OCI-LY7 (cell line): ENCODE data around the gene AGPAT2. TPM values are rescaled to one million over a fixed set of nuclear protein-coding genes. Genes with fewer than 3 reads are reported as not detected.

Source experiments
- BruUV-seq: library from RNA; stranded (reverse); fragments of 400-500 nt; replicated peaks from 2 replicates; lab custom pipeline; 2021; lab: Mats Ljungman, UMichigan
- CTCF ChIA-PET: fragments of 300-600 bp; sonication (Branson Sonifier 250); formaldehyde crosslinking; loops from one replicate; lab custom pipeline; 2022; ENCODE audit warnings: antibody characterized with exemption; ENCODE audit not compliant: unreplicated experiment; lab: Charles Lee
- POLR2A ChIA-PET: fragments of 300-600 bp; sonication (Branson Sonifier 250); formaldehyde crosslinking; loops from one replicate; lab custom pipeline; 2022; ENCODE audit warnings: antibody characterized with exemption; lab: Charles Lee
- DNase-seq: peaks from one replicate; pipeline ENCODE4 v3.0.0-alpha.2; 2015; ENCODE audit warnings: low spot score
- H2AFZ ChIP-seq: fragments of 200-600 bp; sonication (generic), shearing (Covaris generic); 2 replicates; pipeline ENCODE4 v1.6.1; 2014; ENCODE audit warnings: mild to moderate bottlenecking, antibody characterized with exemption, low read length, moderate library complexity
- H3K27ac ChIP-seq: fragments of 200-600 bp; sonication (generic); 2 replicates; pipeline ENCODE4 v1.5.1; 2014; ENCODE audit warnings: mixed run types, low read depth, mild to moderate bottlenecking, moderate library complexity, low read length, inconsistent platforms; ENCODE audit not compliant: poor library complexity, severe bottlenecking
- H3K36me3 ChIP-seq: fragments of 200-600 bp; sonication (generic); 2 replicates; pipeline ENCODE4 v1.6.1; 2014; ENCODE audit warnings: mild to moderate bottlenecking, antibody characterized with exemption, low read length, moderate library complexity, mixed read lengths; ENCODE audit not compliant: insufficient read depth
- H3K4me1 ChIP-seq: fragments of 200-600 bp; sonication (generic); 2 replicates; pipeline ENCODE4 v1.5.1; 2014; ENCODE audit warnings: mild to moderate bottlenecking, low read length; ENCODE audit not compliant: insufficient read depth, poor library complexity, severe bottlenecking
- H3K4me2 ChIP-seq: fragments of 200-600 bp; sonication (generic); 2 replicates; pipeline ENCODE4 v1.6.1; 2014; ENCODE audit warnings: mild to moderate bottlenecking, low read length
- H3K4me3 ChIP-seq: fragments of 200-600 bp; sonication (generic); 2 replicates; pipeline ENCODE4 v1.5.1; 2014; ENCODE audit warnings: mild to moderate bottlenecking, low read depth, low read length; ENCODE audit not compliant: poor library complexity, severe bottlenecking
- H3K79me2 ChIP-seq: fragments of 200-600 bp; sonication (generic); 2 replicates; pipeline ENCODE4 v1.6.1; 2016; ENCODE audit warnings: low read depth, mild to moderate bottlenecking, low read length, moderate library complexity, mixed read lengths; ENCODE audit not compliant: insufficient read depth
- H3K9me2 ChIP-seq: fragments of 200-600 bp; sonication (generic); 2 replicates; pipeline ENCODE4 v1.6.1; 2016; ENCODE audit warnings: mild to moderate bottlenecking, low read length, mixed read lengths; ENCODE audit not compliant: insufficient read depth
- H3K9me3 ChIP-seq: fragments of 200-600 bp; sonication (generic); 2 replicates; pipeline ENCODE4 v1.6.1; 2014; ENCODE audit warnings: mild to moderate bottlenecking, mixed run types, low read length, mixed read lengths
- H4K20me1 ChIP-seq: fragments of 200-600 bp; sonication (generic); 2 replicates; pipeline ENCODE4 v1.6.1; 2014; ENCODE audit warnings: mild to moderate bottlenecking, antibody characterized with exemption, low read length, moderate library complexity, mixed read lengths; ENCODE audit not compliant: insufficient read depth
- CTCF ChIP-seq: fragments of 200-600 bp; sonication (generic); conservative IDR thresholded peaks from 2 replicates; pipeline ENCODE4 v1.5.1; 2014; ENCODE audit warnings: mild to moderate bottlenecking, antibody characterized with exemption, low read length, moderate library complexity, mixed read lengths
- EZH2phosphoT487 ChIP-seq: fragments of 200-600 bp; sonication (generic); IDR thresholded peaks from 2 replicates; pipeline ENCODE4 v1.6.1; 2018; ENCODE audit warnings: low read depth, borderline replicate concordance, mild to moderate bottlenecking, mixed run types, antibody characterized with exemption, low read length, moderate library complexity, mixed read lengths
- intact Hi-C: fragments of 100-400 bp; cut with micrococcal nuclease; formaldehyde crosslinking; loops from one replicate; pipeline ENCODE4 v1.10.0; 2022; ENCODE audit not compliant: unreplicated experiment
- total RNA-seq, 2 experiments: library from RNA; depleted of rRNA in 1 of 2; stranded (reverse); fragments of >200 nt in 1 of 2; shearing (Covaris generic) in 1 of 2; gene quantifications; 2 replicates each; pipeline ENCODE4 v1.2.3, GENCODE V29; 2014 to 2022

The AGPAT2 gene
- total RNA-seq, 2 experiments from 2014 or later, result 18.3 to 20.8 TPM

- H2AFZ ChIP-seq, result no peak overlapping the region
- peaks cover 9% of the 10 kb centered on the region for H3K4me1 ChIP-seq
- no peak overlapping the region for H3K4me3 ChIP-seq
- H3K36me3 ChIP-seq, result no peaks in the 10 kb centered on the region
- H4K20me1 ChIP-seq, result no peaks in the 10 kb centered on the region
- TF ChIP-seq EZH2phosphoT487 (no peak), CTCF (no peak)
- no peak overlapping the region for H3K4me2 ChIP-seq
- DNase-seq, result no peak
- POLR2A ChIA-PET, result no interaction called here
- CTCF ChIA-PET, result no interaction called here
- intact Hi-C loops, result no loop called here
- H3K9me3 ChIP-seq, result no peaks in the 10 kb centered on the region
- H3K79me2 ChIP-seq, result no peaks in the 10 kb centered on the region
- no peak overlapping the region for H3K27ac ChIP-seq
- BruUV-seq, result no TSS peak
- no peaks in the 10 kb centered on the region for H3K9me2 ChIP-seq
Observed at GRCh38 chr9:136710543-136710942, 23.3 kb upstream of the AGPAT2 start.

DNA sequence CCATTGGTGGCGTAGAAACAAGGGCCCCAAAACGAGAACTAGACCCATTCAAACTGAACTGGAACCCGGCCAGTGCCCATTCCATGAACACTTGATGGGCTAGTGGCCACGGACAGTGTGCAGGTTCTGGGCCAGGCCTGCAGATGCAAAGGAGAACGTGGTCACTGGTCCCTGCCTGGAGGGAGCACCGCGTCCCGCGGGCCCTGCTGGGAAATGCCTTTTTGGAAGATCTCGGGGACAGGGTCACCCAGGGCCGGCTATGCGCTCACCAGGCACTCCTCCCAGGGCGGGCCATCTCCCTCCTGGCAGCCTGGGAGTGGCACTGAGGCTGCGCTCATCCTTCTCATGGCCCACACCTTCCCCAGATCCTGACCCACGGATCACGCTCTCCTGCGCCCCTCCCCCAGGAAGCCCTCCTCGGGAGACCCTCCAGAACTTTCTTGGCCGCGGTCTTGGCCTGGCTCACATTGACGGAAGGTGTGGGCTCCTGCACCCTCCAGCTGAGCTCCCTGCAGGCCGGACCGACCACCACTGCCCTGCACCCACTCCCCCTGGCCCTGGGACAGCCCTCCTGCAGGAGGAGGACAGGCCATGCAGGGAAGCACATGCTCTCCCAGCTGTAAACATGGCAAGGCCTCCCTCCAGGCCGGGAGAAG is 22.3 kb upstream of the AGPAT2 start:
- Histone ChIP-seq H3K4me1 (peaks cover 9% of the 10 kb centered on the region), H3K27ac (no peak overlapping the region), H3K79me2 (no peaks in the 10 kb centered on the region), H3K4me2 (no peak overlapping the region), H4K20me1 (no peaks in the 10 kb centered on the region), H2AFZ (no peak overlapping the region), H3K9me3 (no peaks in the 10 kb centered on the region), H3K4me3 (no peak overlapping the region), H3K36me3 (no peaks in the 10 kb centered on the region), H3K9me2 (no peaks in the 10 kb centered on the region)
- ChIA-PET CTCF (no interaction called here), POLR2A (interaction anchor here (0.5 kb wide), 1 partner anchor 163 kb away, joined by 4 read pairs; no protein-coding TSS in a partner anchor)
- no TSS peak for BruUV-seq
- TF ChIP-seq CTCF, result no peak
- no peak for TF ChIP-seq EZH2phosphoT487
- no peak for DNase-seq
- intact Hi-C loops, result no loop called here

DNA sequence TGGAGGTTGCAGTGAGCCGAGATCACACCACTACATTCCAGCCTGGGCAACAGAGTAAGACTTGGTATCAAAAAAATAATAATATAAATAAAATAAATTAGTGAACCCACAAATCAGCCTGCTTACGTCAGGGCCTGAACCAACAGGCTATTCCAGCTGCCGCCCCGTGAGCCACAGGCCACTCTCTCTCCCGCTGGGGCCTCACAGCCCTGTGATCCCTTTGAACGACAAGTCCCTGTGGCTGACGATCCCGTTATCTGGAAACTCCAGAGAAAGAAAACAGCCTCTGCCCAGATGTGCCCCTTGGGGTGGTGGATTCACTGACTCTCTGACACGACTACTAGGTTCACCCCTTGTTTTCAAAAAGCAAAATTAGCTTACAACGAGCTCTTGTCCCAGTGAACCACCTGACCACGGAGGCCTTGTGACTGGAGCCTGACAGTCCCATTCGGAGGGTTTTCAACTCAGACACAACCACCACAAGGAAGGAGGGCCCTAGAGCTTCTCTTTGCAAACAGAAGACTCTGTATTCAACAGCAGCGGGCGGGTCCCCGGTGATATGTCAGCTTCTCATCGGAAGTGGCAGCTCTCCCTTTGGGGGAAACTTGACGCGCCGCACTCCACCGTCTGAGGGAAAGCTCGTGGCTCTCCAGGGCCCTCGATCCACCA is 20.7 kb upstream of the AGPAT2 start:
- Histone ChIP-seq H3K79me2 (no peaks in the 10 kb centered on the region), H3K9me3 (no peaks in the 10 kb centered on the region), H3K4me3 (no peak overlapping the region), H3K36me3 (no peaks in the 10 kb centered on the region), H2AFZ (no peak overlapping the region), H3K9me2 (no peaks in the 10 kb centered on the region), H3K27ac (no peak overlapping the region), H3K4me1 (no peaks in the 10 kb centered on the region), H4K20me1 (no peaks in the 10 kb centered on the region), H3K4me2 (no peak overlapping the region)
- CTCF ChIA-PET, result no interaction called here
- no TSS peak for BruUV-seq
- no peak for DNase-seq
- POLR2A ChIA-PET, result no interaction called here
- intact Hi-C loops, result no loop called here
- TF ChIP-seq EZH2phosphoT487 (no peak), CTCF (no peak)
